ENCODE measurements around the gene LRP2.

- TF ChIP-seq CTCF (IDR thresholded peaks at IDR 0.05; ENCODE audit: poor library complexity): no peak
- TF ChIP-seq EZH2phosphoT487 (IDR thresholded peaks at IDR 0.05; ENCODE audit: low read depth, severe bottlenecking, unreplicated experiment): no peak
These were observed 139.7 kb downstream of the LRP2 start for GRCh38 chr2:169222665-169223064.

All from hepatocyte (in vitro differentiated cells).